Testis (tissue), 3 donors: ENCODE results near the gene LAIR2. TPM values are rescaled to one million over a fixed set of nuclear protein-coding genes. Genes with fewer than 3 reads are reported as not detected.
A peak's percentile ranks its signal among the peaks of the same experiment; 100 is the strongest.

Experiments used
- DNase-seq: peaks from one replicate; pipeline ENCODE4 v3.0.0-alpha.2; 2019
- H3K27ac ChIP-seq, 2 donors: fragments of 200-600 bp; sonication (generic); one replicate each; pipeline ENCODE4 v1.5.1; 2019
- H3K27me3 ChIP-seq: fragments of 200-600 bp; sonication (generic); one replicate; pipeline ENCODE4 v1.5.1; 2019
- H3K36me3 ChIP-seq: fragments of 200-600 bp; sonication (generic); one replicate; pipeline ENCODE4 v1.5.1; 2017; ENCODE audit warnings: low read depth; ENCODE audit errors: missing control alignments
- H3K4me1 ChIP-seq: fragments of 200-600 bp; sonication (generic); one replicate; pipeline ENCODE4 v1.5.1; 2019
- H3K4me3 ChIP-seq, 2 donors: fragments of 200-600 bp; sonication (generic); one replicate each; pipeline ENCODE4 v1.5.1; 2017 to 2019
- H3K9me3 ChIP-seq: fragments of 200-600 bp; sonication (generic); one replicate; pipeline ENCODE4 v1.5.1; 2017
- CTCF ChIP-seq, 3 experiments: fragments of 450-650 bp in 2 of 3; fragments of 200-600 bp in 1 of 3; sonication (generic) in 1 of 3; IDR thresholded peaks; one replicate each; pipeline ENCODE4 v1.5.1; 2016 to 2019; ENCODE audit warnings: antibody characterized with exemption in 3 of 3, mild to moderate bottlenecking in 2 of 3, moderate library complexity in 1 of 3
- POLR2A ChIP-seq: fragments of 450-650 bp; IDR thresholded peaks from one replicate; pipeline ENCODE4 v1.6.1; 2017; ENCODE audit warnings: antibody characterized with exemption, mild to moderate bottlenecking, moderate library complexity
- WGBS, 2 donors: methylation state at CpG; one replicate each; pipeline ENCODE4 v1.1.5; 2018; 5-methylcytosine and 5-hydroxymethylcytosine counted together
- intact Hi-C: fragments of 100-400 bp; cut with DNase I; formaldehyde crosslinking; loops from one replicate; pipeline ENCODE4 v1.15.1; 2023; ENCODE audit warnings: low total_unique reads
- polyA plus RNA-seq: library from polyadenylated mRNA; stranded (reverse); fragments of 350-450 nt; fragmentation: Illumina TruSeq; extraction: RNeasy Lipid Tissue Mini Kit (QIAGEN cat#74804); gene quantifications from one replicate; pipeline ENCODE4 v1.2.3, GENCODE V29; 2014; ENCODE audit warnings: low read depth, low replicate concordance; ENCODE audit not compliant: insufficient read depth
- total RNA-seq, 2 donors: library from RNA; depleted of rRNA; stranded (reverse); fragments of >200 nt; gene quantifications; one replicate each; pipeline ENCODE4 v1.2.3, GENCODE V29; 2016

Gene LAIR2
- total and polyA plus RNA-seq, 3 donors from 2014 or later, result 0.65 TPM; not detected in 2

- intact Hi-C loops, result no loop called here
- H3K9me3 ChIP-seq, result no peaks in the 10 kb centered on the region
- H3K27me3 ChIP-seq, result no peaks in the 10 kb centered on the region
- no peak overlapping the region for H3K27ac ChIP-seq
- no peaks in the 10 kb centered on the region for H3K36me3 ChIP-seq
- H3K4me3 ChIP-seq, result peak overlapping the region; percentile 13 to 21
- no peak for TF ChIP-seq POLR2A
- TF ChIP-seq CTCF (IDR thresholded peaks at IDR 0.05), result no peak
- peak; percentile 91 for DNase-seq
- 62 to 72% methylated on average over 26 of the region's 26 CpGs for WGBS, 2 donors
- no peaks in the 10 kb centered on the region for H3K4me1 ChIP-seq
Observed at GRCh38 chr19:54526972-54527371, 24.3 kb downstream of the LAIR2 start.

- H3K9me3 ChIP-seq, result no peaks in the 10 kb centered on the region
- no peaks in the 10 kb centered on the region for H3K27me3 ChIP-seq
- DNase-seq, result no peak
- TF ChIP-seq POLR2A (no peak), CTCF (IDR thresholded peaks at IDR 0.05) (no peak)
- intact Hi-C loops, result no loop called here
- no peak overlapping the region for H3K27ac ChIP-seq
- no peaks in the 10 kb centered on the region for H3K4me1 ChIP-seq
- no peaks in the 10 kb centered on the region for H3K36me3 ChIP-seq
- H3K4me3 ChIP-seq, result no peak overlapping the region
- WGBS, 2 donors, result 73 to 80% methylated on average over 5 of the region's 5 CpGs
Observed at GRCh38 chr19:54530866-54531265, 28.2 kb downstream of the LAIR2 start.

- WGBS, 2 donors, result 78 to 87% methylated on average over 4 of the region's 4 CpGs
- H3K27ac ChIP-seq, result no peak overlapping the region
- no peak for DNase-seq
- no peaks in the 10 kb centered on the region for H3K36me3 ChIP-seq
- H3K4me3 ChIP-seq, result no peak overlapping the region
- no peaks in the 10 kb centered on the region for H3K27me3 ChIP-seq
- no peaks in the 10 kb centered on the region for H3K9me3 ChIP-seq
- no peak for TF ChIP-seq POLR2A
- no peak for TF ChIP-seq CTCF (IDR thresholded peaks at IDR 0.05)
- H3K4me1 ChIP-seq, result no peaks in the 10 kb centered on the region
- intact Hi-C loops, result no loop called here
Observed at GRCh38 chr19:54532528-54532927, 29.9 kb downstream of the LAIR2 start.

GRCh38 chr19:54533476-54533875 is 30.8 kb downstream of the LAIR2 start:
- TF ChIP-seq POLR2A (no peak), CTCF (IDR thresholded peaks at IDR 0.05) (no peak)
- intact Hi-C loops, result no loop called here
- no peaks in the 10 kb centered on the region for H3K27me3 ChIP-seq
- no peaks in the 10 kb centered on the region for H3K9me3 ChIP-seq
- DNase-seq, result no peak
- WGBS, 2 donors, result 76 to 80% methylated on average over 8 of the region's 8 CpGs
- no peak overlapping the region for H3K27ac ChIP-seq
- H3K36me3 ChIP-seq, result no peaks in the 10 kb centered on the region
- H3K4me3 ChIP-seq, result no peak overlapping the region
- H3K4me1 ChIP-seq, result no peaks in the 10 kb centered on the region

GRCh38 chr19:54534156-54534555 is 31.5 kb downstream of the LAIR2 start:
- H3K4me3 ChIP-seq, result no peak overlapping the region
- no peak for TF ChIP-seq CTCF (IDR thresholded peaks at IDR 0.05)
- no peak for TF ChIP-seq POLR2A
- H3K27me3 ChIP-seq, result no peaks in the 10 kb centered on the region
- intact Hi-C loops, result no loop called here
- no peaks in the 10 kb centered on the region for H3K9me3 ChIP-seq
- 67 to 74% methylated on average over 8 of the region's 8 CpGs for WGBS, 2 donors
- no peaks in the 10 kb centered on the region for H3K4me1 ChIP-seq
- H3K36me3 ChIP-seq, result no peaks in the 10 kb centered on the region
- no peak for DNase-seq
- no peak overlapping the region for H3K27ac ChIP-seq
